Tibial nerve (tissue), 4 donors: Measurements from ENCODE around the gene NUDT16L1. TPM values are rescaled to one million over a fixed set of nuclear protein-coding genes. Genes with fewer than 3 reads are reported as not detected.

Source experiments
- DNase-seq, 2 donors: peaks; one replicate each; pipeline ENCODE4 v3.0.0-alpha.2; 2019; ENCODE audit warnings: low spot score in 2 of 2
- H3K27ac ChIP-seq, 4 donors: fragments of 200-600 bp; sonication (generic) in 3 of 4; one replicate each; pipeline ENCODE4 v1.5.1; 2017 to 2019; ENCODE audit warnings: mild to moderate bottlenecking in 1 of 4
- H3K27me3 ChIP-seq, 2 donors: fragments of 200-600 bp; sonication (generic) in 1 of 2; one replicate each; pipeline versions ENCODE4 v1.5.1 to v1.6.0; 2017 to 2019
- H3K36me3 ChIP-seq, 3 donors: fragments of 200-600 bp; sonication (generic); one replicate each; pipeline ENCODE4 v1.5.1; 2018 to 2019
- H3K4me1 ChIP-seq, 4 donors: fragments of 200-600 bp; sonication (generic) in 3 of 4; one replicate each; pipeline ENCODE4 v1.5.1; 2017 to 2019
- H3K4me3 ChIP-seq, 4 donors: fragments of 200-600 bp; sonication (generic) in 3 of 4; one replicate each; pipeline ENCODE4 v1.5.1; 2017 to 2019; ENCODE audit warnings: mild to moderate bottlenecking in 1 of 4, moderate library complexity in 1 of 4
- H3K9me3 ChIP-seq, 4 donors: fragments of 200-600 bp; sonication (generic) in 3 of 4; one replicate each; pipeline ENCODE4 v1.5.1; 2017 to 2019
- EP300 ChIP-seq, 2 donors: sonication (generic); formaldehyde crosslinking; IDR thresholded peaks; one replicate each; pipeline ENCODE4 v1.6.1; 2017; ENCODE audit warnings: antibody characterized with exemption in 2 of 2, mild to moderate bottlenecking in 1 of 2
- POLR2A ChIP-seq, 2 donors: fragments of 450-650 bp; IDR thresholded peaks; one replicate each; pipeline ENCODE4 v1.6.1; 2017; ENCODE audit warnings: antibody characterized with exemption in 2 of 2, mild to moderate bottlenecking in 2 of 2, moderate library complexity in 2 of 2
- WGBS, 2 donors: methylation state at CpG; one replicate each; pipeline ENCODE4 v1.1.5; 2018; 5-methylcytosine and 5-hydroxymethylcytosine counted together
- total RNA-seq, 4 donors: library from RNA; depleted of rRNA; stranded (reverse); fragments of >200 nt; gene quantifications; one replicate each; pipeline ENCODE4 v1.1.0, GENCODE V29; 2016
- TF ChIP-seq, protein P1 (sequence below), 5 experiments: fragments of 200-600 bp in 3 of 5; fragments of 450-650 bp in 2 of 5; sonication (generic) in 3 of 5; IDR thresholded peaks; one replicate each; pipeline ENCODE4 v1.5.1; 2016 to 2019; ENCODE audit warnings: antibody characterized with exemption in 5 of 5, mild to moderate bottlenecking in 3 of 5, moderate library complexity in 2 of 5

Gene NUDT16L1
- total RNA-seq, 4 donors from 2014 or later = 30.3 to 63.7 (median 48.5) TPM

DNA sequence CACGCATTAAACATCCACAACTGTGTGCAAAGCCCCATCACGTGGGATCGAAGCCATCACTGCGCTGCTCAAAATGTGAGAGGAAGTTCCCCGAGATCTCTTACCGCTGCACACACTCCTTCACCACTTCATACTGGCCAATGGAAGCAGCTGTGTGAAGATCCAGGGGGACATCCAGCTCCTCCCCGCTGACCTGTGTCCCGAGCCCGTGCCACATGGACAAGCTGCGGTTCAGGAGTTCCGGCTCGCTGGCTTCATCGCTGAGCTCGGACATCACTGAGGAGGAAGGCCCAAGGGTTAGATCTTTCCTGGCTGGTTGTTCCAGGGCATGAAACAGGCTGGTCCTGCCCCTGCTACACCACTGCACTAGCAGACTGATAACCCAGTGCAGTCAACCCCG lies 36.5 kb downstream of the NUDT16L1 start:
- 93 to 95% methylated on average over 15 of the region's 15 CpGs for WGBS, 2 donors
- DNase-seq = no peak
- peaks cover 0 to 64% (median 6%) of the 10 kb centered on the region in 3 donors for H3K36me3 ChIP-seq

DNA sequence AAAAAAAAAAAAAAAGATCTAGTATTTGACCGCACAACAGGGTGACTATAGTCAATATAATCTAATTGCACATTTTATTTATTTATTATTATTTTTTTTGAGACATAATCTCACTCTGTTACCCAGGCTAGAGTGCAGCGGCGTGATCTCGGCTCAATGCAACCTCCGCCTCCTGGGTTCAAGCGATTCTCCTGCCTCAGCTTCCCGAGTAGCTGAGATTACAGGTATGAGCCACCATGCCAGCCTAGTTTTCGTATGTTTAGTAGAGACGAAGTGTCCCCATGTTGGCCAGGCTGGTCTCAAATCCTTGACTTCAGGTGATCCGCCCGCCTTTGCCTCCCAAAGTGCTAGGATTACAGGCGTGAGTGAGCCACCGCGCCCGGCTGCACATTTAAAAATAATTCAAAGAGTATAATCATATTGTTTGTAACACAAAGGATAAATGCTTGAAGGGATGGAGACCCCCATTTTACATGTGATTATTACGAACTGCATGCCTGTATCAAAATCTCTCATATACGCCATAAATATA lies 39.9 kb downstream of the NUDT16L1 start:
- no peak for DNase-seq
- no peaks in the 10 kb centered on the region for H3K27me3 ChIP-seq
- WGBS, 2 donors = 29% methylated on average over 17 of the region's 17 CpGs
- H3K9me3 ChIP-seq = no peaks in the 10 kb centered on the region
- H3K4me3 ChIP-seq = peak overlapping the region; percentile 81 to 99 (median 93)
- TF ChIP-seq EP300 (IDR thresholded peaks at IDR 0.05) (no peak), POLR2A (IDR thresholded peaks at IDR 0.05) (no peak)
- TF ChIP-seq, protein P1, sequence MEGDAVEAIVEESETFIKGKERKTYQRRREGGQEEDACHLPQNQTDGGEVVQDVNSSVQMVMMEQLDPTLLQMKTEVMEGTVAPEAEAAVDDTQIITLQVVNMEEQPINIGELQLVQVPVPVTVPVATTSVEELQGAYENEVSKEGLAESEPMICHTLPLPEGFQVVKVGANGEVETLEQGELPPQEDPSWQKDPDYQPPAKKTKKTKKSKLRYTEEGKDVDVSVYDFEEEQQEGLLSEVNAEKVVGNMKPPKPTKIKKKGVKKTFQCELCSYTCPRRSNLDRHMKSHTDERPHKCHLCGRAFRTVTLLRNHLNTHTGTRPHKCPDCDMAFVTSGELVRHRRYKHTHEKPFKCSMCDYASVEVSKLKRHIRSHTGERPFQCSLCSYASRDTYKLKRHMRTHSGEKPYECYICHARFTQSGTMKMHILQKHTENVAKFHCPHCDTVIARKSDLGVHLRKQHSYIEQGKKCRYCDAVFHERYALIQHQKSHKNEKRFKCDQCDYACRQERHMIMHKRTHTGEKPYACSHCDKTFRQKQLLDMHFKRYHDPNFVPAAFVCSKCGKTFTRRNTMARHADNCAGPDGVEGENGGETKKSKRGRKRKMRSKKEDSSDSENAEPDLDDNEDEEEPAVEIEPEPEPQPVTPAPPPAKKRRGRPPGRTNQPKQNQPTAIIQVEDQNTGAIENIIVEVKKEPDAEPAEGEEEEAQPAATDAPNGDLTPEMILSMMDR (IDR thresholded peaks at IDR 0.05) = no peak
- H3K36me3 ChIP-seq = peaks cover 0 to 32% (median 0%) of the 10 kb centered on the region in 3 donors
- H3K4me1 ChIP-seq = peaks cover 0 to 18% (median 7%) of the 10 kb centered on the region in 4 donors
- H3K27ac ChIP-seq = peak overlapping the region in 2 of 4 donors; percentile 71 to 85

More for the DNA sequence above, 36.5 kb downstream of the NUDT16L1 start:
- TF ChIP-seq POLR2A (IDR thresholded peaks at IDR 0.05) = no peak
- no peak for TF ChIP-seq EP300 (IDR thresholded peaks at IDR 0.05)
- TF ChIP-seq, protein P1 (IDR thresholded peaks at IDR 0.05) = no peak
- Histone ChIP-seq H3K27me3 (no peaks in the 10 kb centered on the region), H3K4me3 (no peak overlapping the region), H3K4me1 (peaks cover 0 to 11% (median 2%) of the 10 kb centered on the region in 4 donors), H3K27ac (no peak overlapping the region), H3K9me3 (no peaks in the 10 kb centered on the region)

DNA sequence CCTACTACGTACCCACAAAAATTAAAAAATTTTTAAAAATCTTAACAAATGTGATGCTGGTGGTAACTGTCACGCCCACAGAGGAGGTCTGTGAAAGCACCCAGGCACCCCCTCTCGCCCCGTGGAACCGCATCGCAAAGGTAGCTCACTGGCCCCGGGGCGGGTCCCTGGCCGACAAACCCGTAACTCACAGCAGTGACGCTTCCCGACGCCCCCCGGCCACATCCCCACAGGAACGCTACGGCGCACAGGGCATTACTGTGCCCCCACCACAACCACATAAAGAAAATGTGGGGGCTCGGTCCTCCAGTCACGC lies 40.3 kb downstream of the NUDT16L1 start:
- 0 to 2% methylated on average over 16 to 19 of the region's 19 CpGs for WGBS, 2 donors
- peaks cover 0 to 28% (median 0%) of the 10 kb centered on the region in 3 donors for H3K36me3 ChIP-seq
- TF ChIP-seq, protein P1 (IDR thresholded peaks at IDR 0.05) = no peak
- TF ChIP-seq POLR2A (IDR thresholded peaks at IDR 0.05) = no peak
- TF ChIP-seq EP300 (IDR thresholded peaks at IDR 0.05) = no peak
- H3K27me3 ChIP-seq = no peaks in the 10 kb centered on the region
- H3K4me3 ChIP-seq = peak overlapping the region; percentile 81 to 99 (median 93)
- no peaks in the 10 kb centered on the region for H3K9me3 ChIP-seq
- DNase-seq = no peak
- H3K27ac ChIP-seq = peak overlapping the region in 3 of 4 donors; percentile 63 to 85 (median 71)
- peaks cover 0 to 18% (median 7%) of the 10 kb centered on the region in 4 donors for H3K4me1 ChIP-seq

DNA sequence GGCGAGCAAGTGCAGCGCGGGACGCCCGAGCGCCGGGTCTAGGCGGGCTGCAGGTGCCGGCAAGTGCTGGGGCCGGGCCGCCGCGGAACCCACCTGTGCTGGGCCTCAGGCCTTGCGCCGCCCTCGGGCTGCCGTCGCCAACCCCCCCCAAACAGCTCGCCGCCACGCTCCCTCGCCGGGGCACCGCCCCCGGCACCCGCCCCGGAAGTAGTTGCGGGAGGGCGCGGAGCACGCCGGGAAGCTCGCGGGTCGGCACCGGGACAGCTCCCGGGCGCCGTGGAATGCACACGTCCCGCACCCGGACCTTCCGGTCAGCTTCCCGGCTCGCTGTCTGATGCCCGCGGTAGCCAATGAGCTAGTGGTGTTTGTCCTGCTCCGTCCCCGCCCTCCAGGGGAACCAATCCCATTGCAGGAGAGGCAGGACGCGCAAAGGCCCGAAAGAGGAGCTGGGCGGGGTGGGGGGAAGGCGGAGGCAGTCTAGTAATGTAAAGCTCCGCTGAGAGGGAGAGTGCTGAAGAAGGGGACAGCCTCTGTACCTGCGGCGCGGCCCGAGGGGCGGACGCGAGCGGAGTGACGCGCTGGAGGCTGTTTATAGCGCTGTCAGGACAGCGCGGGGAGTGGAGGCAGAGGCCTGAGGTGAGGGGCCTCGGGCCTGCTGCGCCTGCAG lies 40.8 kb downstream of the NUDT16L1 start, which contains the start of the genes ANKS3 and DNAAF8:
Gene ANKS3, minus strand, starts transcription at position 209 of the 667 bp plus-strand sequence. CDS start 4,122 bp downstream, outside the sequence.
Gene DNAAF8, plus strand, starts transcription at position 475 of the 667 bp plus-strand sequence. CDS start 1,978 bp downstream, outside the sequence.
- H3K27me3 ChIP-seq = no peaks in the 10 kb centered on the region
- TF ChIP-seq, protein P1 (IDR thresholded peaks at IDR 0.05) = peak in 1 of 5 experiments; percentile 14
- TF ChIP-seq POLR2A (IDR thresholded peaks at IDR 0.05) = peak; percentile 33 to 45
- peak; percentile 79 to 83 for TF ChIP-seq EP300 (IDR thresholded peaks at IDR 0.05)
- peaks cover 0 to 23% (median 0%) of the 10 kb centered on the region in 3 donors for H3K36me3 ChIP-seq
- H3K9me3 ChIP-seq = no peaks in the 10 kb centered on the region
- peaks cover 0 to 18% (median 7%) of the 10 kb centered on the region in 4 donors for H3K4me1 ChIP-seq
- 0% methylated on average over 39 to 56 of the region's 70 CpGs for WGBS, 2 donors
- H3K4me3 ChIP-seq = peak within 1 kb of the TSS; percentile 81 to 99 (median 93)
- peak; percentile 89 to 93 for DNase-seq
- peak within 1 kb of the TSS in 3 of 4 donors; percentile 71 to 94 (median 85) for H3K27ac ChIP-seq
